ENCODE measurements around the gene MYOCD. TPM values are rescaled to one million over a fixed set of nuclear protein-coding genes. Genes with fewer than 3 reads are reported as not detected.
A peak's percentile ranks its signal among the peaks of the same experiment; 100 is the strongest.

Gene MYOCD
- total RNA-seq, 2 donors from 2014 or later = 7.5 to 11.8 TPM

DNA sequence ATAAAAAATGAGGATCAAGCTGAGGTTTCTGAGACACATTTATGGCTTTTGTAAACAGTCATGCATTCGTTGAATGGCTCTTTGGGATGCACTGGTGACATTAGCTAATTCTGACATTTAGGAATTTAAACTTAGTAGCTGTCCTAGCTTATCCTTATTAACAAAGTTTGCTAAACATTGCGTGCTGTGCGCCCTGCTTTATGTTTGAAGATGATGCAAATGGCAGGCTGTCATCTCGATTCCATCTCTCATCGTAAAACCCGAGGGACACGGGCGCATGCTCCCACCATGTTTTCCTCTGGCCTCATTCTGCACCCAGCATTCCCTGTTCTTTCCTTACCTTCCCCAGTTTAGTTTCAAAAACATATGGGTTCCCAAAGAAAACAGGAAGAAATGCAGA, 69.8 kb downstream of the MYOCD start:
- Mint-ChIP-seq H3K4me3 (no peak overlapping the region), H3K9me3 (no peaks in the 10 kb centered on the region), H3K36me3 (ENCODE audit: low read depth) (peaks cover 27% of the 10 kb centered on the region), H3K27ac (no peak overlapping the region), H3K27me3 (ENCODE audit: insufficient read depth) (no peaks in the 10 kb centered on the region), H3K4me1 (peaks cover 23% of the 10 kb centered on the region)
- H3K4me3 ChIP-seq (ENCODE audit: low read length) = no peak overlapping the region
- TF ChIP-seq, protein P1, sequence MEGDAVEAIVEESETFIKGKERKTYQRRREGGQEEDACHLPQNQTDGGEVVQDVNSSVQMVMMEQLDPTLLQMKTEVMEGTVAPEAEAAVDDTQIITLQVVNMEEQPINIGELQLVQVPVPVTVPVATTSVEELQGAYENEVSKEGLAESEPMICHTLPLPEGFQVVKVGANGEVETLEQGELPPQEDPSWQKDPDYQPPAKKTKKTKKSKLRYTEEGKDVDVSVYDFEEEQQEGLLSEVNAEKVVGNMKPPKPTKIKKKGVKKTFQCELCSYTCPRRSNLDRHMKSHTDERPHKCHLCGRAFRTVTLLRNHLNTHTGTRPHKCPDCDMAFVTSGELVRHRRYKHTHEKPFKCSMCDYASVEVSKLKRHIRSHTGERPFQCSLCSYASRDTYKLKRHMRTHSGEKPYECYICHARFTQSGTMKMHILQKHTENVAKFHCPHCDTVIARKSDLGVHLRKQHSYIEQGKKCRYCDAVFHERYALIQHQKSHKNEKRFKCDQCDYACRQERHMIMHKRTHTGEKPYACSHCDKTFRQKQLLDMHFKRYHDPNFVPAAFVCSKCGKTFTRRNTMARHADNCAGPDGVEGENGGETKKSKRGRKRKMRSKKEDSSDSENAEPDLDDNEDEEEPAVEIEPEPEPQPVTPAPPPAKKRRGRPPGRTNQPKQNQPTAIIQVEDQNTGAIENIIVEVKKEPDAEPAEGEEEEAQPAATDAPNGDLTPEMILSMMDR (conservative IDR thresholded peaks at IDR 0.05) = no peak
- H3K27ac ChIP-seq (ENCODE audit: low read depth, low read length) = no peak overlapping the region
- 93 to 100% methylated on average over 3 to 8 of the region's 8 CpGs for WGBS, 2 experiments (ENCODE audit: insufficient coverage in 1 of 2, insufficient read length in 1 of 2)
- H3K36me3 ChIP-seq (ENCODE audit: control insufficient read depth, insufficient read depth, low read length) = peaks cover 46% of the 10 kb centered on the region
- no peaks in the 10 kb centered on the region for H3K9me3 ChIP-seq (ENCODE audit: control insufficient read depth, low read length)
- no peak overlapping the region for H3K9ac ChIP-seq (ENCODE audit: extremely low read depth, low read length, poor library complexity, severe bottlenecking)
- H3K4me1 ChIP-seq (ENCODE audit: control insufficient read depth, insufficient read depth, low read length) = peaks cover 11% of the 10 kb centered on the region
- peak; percentile 9 for DNase-seq
- no peaks in the 10 kb centered on the region for H3K27me3 ChIP-seq (ENCODE audit: control insufficient read depth, insufficient read depth, low read length, poor library complexity, severe bottlenecking)

DNA sequence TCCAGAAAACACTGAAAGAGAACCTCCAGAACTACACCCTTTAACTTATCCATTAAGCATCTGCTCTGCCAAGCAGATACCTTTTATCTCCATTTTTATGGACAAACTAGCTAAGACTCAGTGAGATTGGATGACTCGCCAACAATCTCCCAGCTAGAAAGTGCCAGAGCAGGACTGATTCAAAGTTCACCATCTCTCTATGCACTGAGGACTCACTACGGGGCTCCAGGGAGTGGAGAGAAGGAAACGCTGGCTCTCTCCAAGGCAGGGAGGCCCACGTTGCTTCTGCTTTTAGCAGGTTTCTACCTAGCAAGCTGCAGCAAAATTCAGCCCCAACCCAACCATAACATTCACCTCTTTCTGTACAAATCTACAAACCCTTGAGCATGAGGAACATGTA, 70.8 kb downstream of the MYOCD start:
- DNase-seq = peak; percentile 37
- Mint-ChIP-seq H3K27ac (no peak overlapping the region), H3K4me1 (peaks cover 14% of the 10 kb centered on the region), H3K36me3 (ENCODE audit: low read depth) (peaks cover 25% of the 10 kb centered on the region), H3K4me3 (no peak overlapping the region), H3K9me3 (no peaks in the 10 kb centered on the region), H3K27me3 (ENCODE audit: insufficient read depth) (no peaks in the 10 kb centered on the region)
- H3K27ac ChIP-seq (ENCODE audit: low read depth, low read length) = no peak overlapping the region
- TF ChIP-seq, protein P1 (conservative IDR thresholded peaks at IDR 0.05) = no peak
- no peak overlapping the region for H3K9ac ChIP-seq (ENCODE audit: extremely low read depth, low read length, poor library complexity, severe bottlenecking)
- no peaks in the 10 kb centered on the region for H3K9me3 ChIP-seq (ENCODE audit: control insufficient read depth, low read length)
- no peak overlapping the region for H3K4me3 ChIP-seq (ENCODE audit: low read length)
- peaks cover 7% of the 10 kb centered on the region for H3K4me1 ChIP-seq (ENCODE audit: control insufficient read depth, insufficient read depth, low read length)
- 91 to 100% methylated on average over 1 to 4 of the region's 4 CpGs for WGBS, 2 experiments (ENCODE audit: insufficient coverage in 1 of 2, insufficient read length in 1 of 2)
- peaks cover 42% of the 10 kb centered on the region for H3K36me3 ChIP-seq (ENCODE audit: control insufficient read depth, insufficient read depth, low read length)
- no peaks in the 10 kb centered on the region for H3K27me3 ChIP-seq (ENCODE audit: control insufficient read depth, insufficient read depth, low read length, poor library complexity, severe bottlenecking)

DNA sequence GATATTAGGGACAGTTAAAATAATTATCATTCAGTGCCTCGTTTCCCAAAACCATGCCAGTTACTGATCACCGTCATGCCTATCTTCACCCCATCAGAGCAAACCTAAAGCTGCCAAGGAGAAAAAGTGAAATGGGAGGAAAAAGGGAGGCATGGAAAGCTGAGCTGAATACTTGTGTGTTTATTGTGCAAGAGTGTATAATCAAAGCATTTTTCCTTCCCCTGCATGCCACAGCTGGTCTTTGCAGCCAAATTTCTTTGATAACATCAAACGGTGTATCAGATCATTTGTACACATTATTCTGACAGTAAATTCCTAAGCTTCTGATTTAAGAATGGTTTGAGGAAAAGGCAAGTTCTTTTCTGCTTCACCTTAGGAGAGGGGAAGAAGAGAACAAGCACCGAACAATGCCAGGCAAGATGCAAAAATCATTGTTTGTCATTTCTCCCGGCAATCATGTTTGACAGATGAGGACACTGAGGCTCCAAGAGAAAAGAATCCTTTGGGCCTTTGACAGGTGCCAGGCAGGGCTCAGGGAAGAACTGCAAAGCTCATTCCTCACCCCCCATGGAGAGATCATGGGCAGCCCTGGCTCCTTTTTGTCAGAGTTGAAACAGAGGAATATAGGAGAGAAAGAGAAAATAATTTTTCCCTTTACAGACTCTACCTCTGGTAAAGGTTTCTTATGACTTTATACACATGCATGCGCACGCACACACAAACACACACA, 72.2 kb downstream of the MYOCD start:
- TF ChIP-seq, protein P1 (conservative IDR thresholded peaks at IDR 0.05) = no peak
- Histone ChIP-seq H3K27me3 (ENCODE audit: control insufficient read depth, insufficient read depth, low read length, poor library complexity, severe bottlenecking) (no peaks in the 10 kb centered on the region), H3K36me3 (ENCODE audit: control insufficient read depth, insufficient read depth, low read length) (peaks cover 40% of the 10 kb centered on the region), H3K9ac (ENCODE audit: extremely low read depth, low read length, poor library complexity, severe bottlenecking) (no peak overlapping the region), H3K27ac (ENCODE audit: low read depth, low read length) (no peak overlapping the region), H3K4me3 (ENCODE audit: low read length) (no peak overlapping the region), H3K4me1 (ENCODE audit: control insufficient read depth, insufficient read depth, low read length) (peaks cover 2% of the 10 kb centered on the region), H3K9me3 (ENCODE audit: control insufficient read depth, low read length) (no peaks in the 10 kb centered on the region)
- Mint-ChIP-seq H3K4me1 (peaks cover 8% of the 10 kb centered on the region), H3K4me3 (no peak overlapping the region), H3K27me3 (ENCODE audit: insufficient read depth) (no peaks in the 10 kb centered on the region), H3K36me3 (ENCODE audit: low read depth) (peaks cover 25% of the 10 kb centered on the region), H3K9me3 (no peaks in the 10 kb centered on the region), H3K27ac (no peak overlapping the region)
- DNase-seq = peak; percentile 51
- 92 to 96% methylated on average over 5 to 7 of the region's 7 CpGs for WGBS, 2 experiments (ENCODE audit: insufficient coverage in 1 of 2, insufficient read length in 1 of 2)

Measured in endodermal cell (in vitro differentiated cells).